Measurements from ENCODE around the gene CTSC.
A peak's percentile ranks its signal among the peaks of the same experiment; 100 is the strongest.

The CTSC gene

GRCh38 chr11:88315015-88315414, 22.5 kb downstream of the CTSC start:
- DNase-seq: no peak

GRCh38 chr11:88313441-88313840, 24.1 kb downstream of the CTSC start:
- DNase-seq: no peak

DNA sequence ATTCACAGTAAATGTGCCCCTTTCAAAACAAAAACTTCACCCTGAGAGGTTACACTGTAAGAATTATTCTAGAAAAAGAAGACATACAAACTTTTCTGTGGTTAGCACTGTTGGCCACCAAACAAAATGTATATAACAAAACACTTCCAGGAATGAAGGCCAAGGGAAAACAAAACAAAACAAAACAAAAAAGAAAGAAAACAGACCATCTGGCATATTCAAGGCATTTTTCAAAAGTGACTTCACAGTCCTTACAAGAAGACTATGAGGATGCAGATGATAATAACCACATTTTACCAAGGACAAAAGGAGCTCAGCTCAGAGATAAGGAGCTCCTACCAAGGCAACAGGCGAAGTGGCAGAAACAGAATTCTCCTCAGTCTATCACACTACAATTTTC, 24.9 kb downstream of the CTSC start:
- no peak for DNase-seq

- no peak for DNase-seq
These were observed 27.3 kb downstream of the CTSC start for GRCh38 chr11:88310246-88310645.

DNA sequence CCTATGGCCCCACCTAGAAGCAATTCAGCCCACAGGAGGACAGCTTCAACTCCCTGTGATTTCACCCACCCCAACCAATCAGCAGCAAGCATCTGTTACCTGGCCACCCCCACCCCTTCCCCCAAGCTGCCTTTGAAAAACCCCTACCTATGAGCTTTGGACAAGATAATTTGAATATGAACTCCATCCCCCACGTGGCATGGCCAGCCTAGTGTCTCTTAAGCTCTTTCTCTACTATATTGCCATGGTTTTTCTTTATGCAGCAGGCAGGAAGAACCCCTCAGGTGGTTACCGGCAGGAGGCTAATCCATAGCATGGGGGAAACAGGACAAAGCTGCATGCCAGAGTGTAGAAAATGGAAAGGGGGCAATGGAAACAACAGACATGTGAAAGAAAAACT, 29.0 kb downstream of the CTSC start:
- no peak for DNase-seq

GRCh38 chr11:88307749-88308425, 29.6 kb downstream of the CTSC start:
- DNase-seq: no peak

- no peak for DNase-seq
These were observed 30.8 kb downstream of the CTSC start for GRCh38 chr11:88306785-88307184.

GRCh38 chr11:88305430-88305829, 32.1 kb downstream of the CTSC start:
- DNase-seq: no peak

DNA sequence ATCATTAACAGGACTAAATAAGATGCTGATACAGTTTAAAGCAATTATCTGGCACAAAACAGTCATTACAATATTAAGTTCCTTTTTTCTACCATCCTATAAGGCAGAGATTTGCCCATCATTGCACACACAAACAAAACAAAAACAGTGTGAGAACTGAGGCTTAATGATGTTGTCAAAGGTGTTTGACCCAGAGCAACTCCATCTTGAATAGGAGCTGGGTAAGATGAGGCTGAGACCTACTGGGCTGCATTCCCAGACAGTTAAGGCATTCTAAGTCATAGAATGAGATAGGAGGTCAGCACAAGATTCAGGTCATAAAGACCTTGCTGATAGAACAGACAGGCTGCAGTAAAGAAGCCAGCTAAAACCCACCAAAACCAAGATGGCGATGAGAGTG, 33.2 kb downstream of the CTSC start:
- no peak for DNase-seq

DNA sequence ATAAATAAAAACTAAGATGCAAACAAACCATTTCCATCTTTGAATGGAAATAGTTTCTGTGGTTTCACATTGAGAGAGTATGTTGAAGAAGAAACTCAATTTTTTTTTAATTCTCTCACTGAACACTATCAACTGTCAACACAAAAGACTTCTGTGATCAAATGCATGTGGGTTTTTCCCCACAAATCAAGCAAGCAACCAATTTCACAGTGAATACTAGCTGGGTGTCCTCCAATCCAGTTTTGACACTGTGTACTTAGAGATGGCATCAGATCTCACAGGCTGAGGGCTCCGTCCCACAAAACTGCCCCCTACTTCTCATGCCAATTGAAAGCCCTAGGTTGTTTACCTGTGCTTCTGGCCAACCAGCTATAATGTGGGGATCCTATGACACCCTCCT, 34.5 kb downstream of the CTSC start:
- DNase-seq: no peak

DNA sequence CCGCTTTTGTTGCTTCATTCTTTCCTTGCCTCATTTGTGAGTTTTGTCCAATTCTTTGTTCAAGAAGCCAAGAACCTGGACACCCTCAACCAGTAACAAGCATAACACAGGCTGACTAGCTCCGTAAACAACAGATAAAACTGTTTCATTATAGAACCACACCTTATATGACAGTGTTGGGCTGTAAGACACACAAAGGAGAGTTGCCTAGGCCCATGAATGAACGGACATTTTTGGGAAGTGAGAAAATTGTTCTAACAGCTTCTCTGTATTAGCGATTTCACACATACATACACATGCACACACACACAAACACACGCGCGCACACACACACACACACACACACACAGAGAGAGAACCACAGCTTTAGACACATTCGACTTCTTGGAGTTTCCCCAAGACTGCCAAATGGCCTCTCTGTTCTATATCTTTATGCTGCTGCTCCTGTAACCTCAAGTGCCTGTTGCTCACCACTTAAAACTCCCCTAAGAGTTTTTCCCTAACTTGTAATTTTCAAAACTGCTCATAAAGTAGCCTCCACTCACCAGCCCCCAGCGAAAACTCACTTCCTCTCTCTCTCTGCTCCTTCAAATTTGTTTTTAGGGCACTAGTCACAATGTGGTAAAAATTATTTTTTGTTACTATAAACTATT, 35.9 kb downstream of the CTSC start:
- DNase-seq: no peak

DNA sequence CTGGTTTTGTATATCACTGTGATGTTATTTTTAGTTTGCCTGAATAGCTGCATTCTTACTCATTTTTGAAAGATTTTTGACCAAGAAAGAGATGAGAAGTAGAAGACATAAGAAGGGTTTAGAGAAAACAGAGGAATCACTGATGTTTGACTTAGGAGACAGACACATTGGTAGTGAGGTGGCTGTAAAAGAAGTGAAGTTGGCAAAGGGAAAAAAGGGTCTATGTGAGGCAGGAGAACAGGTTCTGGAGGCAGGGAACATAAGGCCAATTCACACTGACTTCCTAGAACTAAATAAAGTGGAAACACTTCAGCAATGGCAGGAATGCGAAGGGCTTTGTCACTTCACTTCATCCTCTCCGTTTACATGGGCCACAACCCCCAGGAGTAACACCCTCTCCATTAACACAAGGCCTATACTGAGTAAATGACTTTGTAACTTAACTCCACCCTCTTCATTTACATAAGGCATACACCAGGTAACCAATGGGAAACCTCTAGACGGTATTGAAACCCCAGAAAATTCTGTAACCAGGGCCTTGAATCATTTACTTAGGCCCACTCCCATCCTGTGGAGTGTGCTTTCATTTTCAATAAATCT, 36.5 kb downstream of the CTSC start:
- DNase-seq: no peak

DNA sequence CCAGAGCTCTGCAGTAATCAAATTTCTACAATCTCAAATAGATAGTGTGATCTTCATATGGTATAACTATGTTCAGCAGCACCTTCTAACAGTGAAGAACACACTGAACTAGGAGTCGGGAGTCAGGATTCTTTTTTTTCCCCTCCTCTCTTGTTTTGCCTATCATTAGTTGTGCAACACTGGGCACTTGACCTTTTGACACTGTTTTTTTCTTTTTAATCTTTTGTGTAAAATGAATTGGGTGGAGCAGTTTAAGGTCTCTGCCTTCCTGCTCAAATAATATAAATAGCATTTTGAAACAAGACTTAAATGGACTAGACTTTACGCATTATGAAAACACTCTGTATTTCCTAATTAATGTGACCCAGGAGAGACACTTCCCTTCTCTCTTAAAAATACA, 39.7 kb downstream of the CTSC start:
- no peak for DNase-seq

- no peak for DNase-seq
These were observed 40.1 kb downstream of the CTSC start for GRCh38 chr11:88297421-88297820.

DNA sequence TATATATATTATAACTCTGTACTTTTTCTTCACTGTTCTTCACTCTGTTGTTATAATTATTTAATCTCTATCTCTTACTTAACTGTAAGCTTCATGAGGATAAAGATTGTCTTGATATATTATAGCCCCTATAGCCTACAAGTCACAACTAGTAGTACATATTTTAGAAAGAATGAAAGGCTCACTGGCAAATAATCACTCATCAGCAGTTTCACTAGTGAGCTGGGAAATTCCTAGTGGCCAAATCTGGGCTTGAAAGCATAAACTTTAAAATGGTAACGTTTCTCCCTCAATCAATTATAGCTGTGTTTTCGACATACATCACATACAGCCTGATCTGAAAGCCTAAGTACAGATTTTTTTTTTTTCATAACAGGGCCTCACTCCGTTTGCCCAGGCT, 42.5 kb downstream of the CTSC start:
- no peak for DNase-seq

- no peak for DNase-seq
These were observed 43.6 kb downstream of the CTSC start for GRCh38 chr11:88293931-88294330.

- DNase-seq: peak; percentile 12
These were observed 45.2 kb downstream of the CTSC start for GRCh38 chr11:88292171-88292843.

GRCh38 chr11:88288560-88288959, 49.0 kb downstream of the CTSC start:
- DNase-seq: no peak

- no peak for DNase-seq
These were observed 53.0 kb downstream of the CTSC start for GRCh38 chr11:88284336-88285050.

- DNase-seq: no peak
These were observed 54.6 kb downstream of the CTSC start for GRCh38 chr11:88282747-88283515.

- no peak for DNase-seq
These were observed 56.2 kb downstream of the CTSC start for GRCh38 chr11:88281317-88281712.

GRCh38 chr11:88280673-88281316, 56.7 kb downstream of the CTSC start:
- no peak for DNase-seq

All from CD4-positive, alpha-beta T cell treated with Interleukin-17A for 4 hours (primary cell).